Activated CD4-positive, alpha-beta T cell treated with anti-CD3 and anti-CD28 coated beads for 36 hours (primary cell): ENCODE data around the gene FHOD3. TPM values are rescaled to one million over a fixed set of nuclear protein-coding genes. Genes with fewer than 3 reads are reported as not detected.

Experiments used
- ATAC-seq: fragments of 200-7000 bp; cut with Tn5 transposase; one replicate; pipeline ENCODE4 v1.10.0; 2021; ENCODE audit warnings: mild to moderate bottlenecking, moderate library complexity
- CTCF ChIA-PET: fragments of 350-600 bp; sonication (Branson Sonifier 250); formaldehyde crosslinking; loops from one replicate; lab custom pipeline; 2021; ENCODE audit warnings: antibody characterized with exemption; lab: Charles Lee
- POLR2A ChIA-PET: fragments of 350-600 bp; sonication (Branson Sonifier 250); formaldehyde crosslinking; loops from one replicate; lab custom pipeline; 2021; ENCODE audit warnings: antibody characterized with exemption, inconsistent platforms; lab: Charles Lee
- DNase-seq: peaks from one replicate; pipeline ENCODE4 v3.0.0-alpha.2; 2020
- H3K27ac Mint-ChIP-seq: one replicate; pipeline ENCODE4 v1.8.0; 2021; ENCODE audit warnings: mixed read lengths
- H3K27me3 Mint-ChIP-seq: one replicate; pipeline ENCODE4 v1.8.0; 2021; ENCODE audit warnings: mixed read lengths
- H3K36me3 Mint-ChIP-seq: one replicate; pipeline ENCODE4 v1.8.0; 2021; ENCODE audit warnings: low read depth, mixed read lengths
- H3K4me1 Mint-ChIP-seq: one replicate; pipeline ENCODE4 v1.8.0; 2021; ENCODE audit warnings: mixed read lengths
- H3K4me3 Mint-ChIP-seq: one replicate; pipeline ENCODE4 v1.8.0; 2021; ENCODE audit warnings: mild to moderate bottlenecking, moderate library complexity, mixed read lengths
- H3K9me3 Mint-ChIP-seq: one replicate; pipeline ENCODE4 v1.8.0; 2021; ENCODE audit warnings: low read depth, mixed read lengths
- intact Hi-C, 2 experiments: fragments of 100-400 bp; cut with DNase I in 1 of 2; cut with micrococcal nuclease in 1 of 2; formaldehyde crosslinking; loops; one replicate each; pipeline versions ENCODE4 v1.14.2 to v1.15.1; 2022 to 2024; cut with DNase I, micrococcal nuclease
- total RNA-seq, 2 experiments: library from RNA; stranded (reverse); gene quantifications; one replicate each; pipeline ENCODE4 v1.2.3, GENCODE V29; 2021

Gene FHOD3
- total RNA-seq, 2 experiments from 2014 or later = not detected

GRCh38 chr18:36295880-36296301 is 1.6 kb upstream of the FHOD3 start:
- Mint-ChIP-seq H3K27me3 (peaks cover 24% of the 10 kb centered on the region), H3K4me3 (no peak overlapping the region), H3K9me3 (no peaks in the 10 kb centered on the region), H3K36me3 (no peaks in the 10 kb centered on the region), H3K4me1 (no peaks in the 10 kb centered on the region), H3K27ac (no peak overlapping the region)
- POLR2A ChIA-PET = no interaction called here
- intact Hi-C loops = loop anchor here in 1 of 2 experiments (5.0 kb wide), 1 partner anchor 276 kb away; no protein-coding TSS in a partner anchor
- CTCF ChIA-PET = no interaction called here
- ATAC-seq (no peak), DNase-seq (no peak)

- ATAC-seq (no peak), DNase-seq (peak; percentile 27)
- no peaks in the 10 kb centered on the region for H3K4me1 Mint-ChIP-seq
- CTCF ChIA-PET = interaction anchor here (0.6 kb wide), 1 partner anchor 11 kb away, joined by 3 read pairs; no protein-coding TSS in a partner anchor
- H3K27ac Mint-ChIP-seq = no peak overlapping the region
- peak overlapping the region; percentile 25 for H3K4me3 Mint-ChIP-seq
- H3K27me3 Mint-ChIP-seq = peaks cover 20% of the 10 kb centered on the region
- H3K9me3 Mint-ChIP-seq = no peaks in the 10 kb centered on the region
- POLR2A ChIA-PET = no interaction called here
- intact Hi-C loops = loop anchor here in 1 of 2 experiments (5.0 kb wide), 1 partner anchor 275 kb away; no protein-coding TSS in a partner anchor
- H3K36me3 Mint-ChIP-seq = no peaks in the 10 kb centered on the region
These were observed 680 bp upstream of the FHOD3 start for GRCh38 chr18:36296650-36297416.

- ChIA-PET POLR2A (no interaction called here), CTCF (interaction anchor here (1.7 kb wide), 1 partner anchor 14 kb away, joined by 5 read pairs; no protein-coding TSS in a partner anchor)
- Mint-ChIP-seq H3K36me3 (no peaks in the 10 kb centered on the region), H3K4me3 (no peak overlapping the region), H3K27me3 (peaks cover 29% of the 10 kb centered on the region), H3K27ac (no peak overlapping the region), H3K4me1 (no peaks in the 10 kb centered on the region), H3K9me3 (no peaks in the 10 kb centered on the region)
- intact Hi-C loops = loop anchor here in 1 of 2 experiments (5.0 kb wide), 1 partner anchor 274 kb away; no protein-coding TSS in a partner anchor
- ATAC-seq = peak; percentile 30
- peak; percentile 18 for DNase-seq
These were observed 721 bp downstream of the FHOD3 start for GRCh38 chr18:36298126-36298741.

- no peaks in the 10 kb centered on the region for H3K9me3 Mint-ChIP-seq
- no peaks in the 10 kb centered on the region for H3K4me1 Mint-ChIP-seq
- H3K27ac Mint-ChIP-seq = no peak overlapping the region
- ChIA-PET POLR2A (interaction anchor here (0.6 kb wide), 1 partner anchor 450 kb away, joined by 6 read pairs; no protein-coding TSS in a partner anchor), CTCF (interaction anchor here (1.7 kb wide), 1 partner anchor 15 kb away, joined by 5 read pairs; no protein-coding TSS in a partner anchor)
- ATAC-seq (no peak), DNase-seq (no peak)
- no peak overlapping the region for H3K4me3 Mint-ChIP-seq
- no peaks in the 10 kb centered on the region for H3K36me3 Mint-ChIP-seq
- H3K27me3 Mint-ChIP-seq = peaks cover 35% of the 10 kb centered on the region
- intact Hi-C loops = loop anchor here in 1 of 2 experiments (5.0 kb wide), 1 partner anchor 273 kb away; no protein-coding TSS in a partner anchor
These were observed 1.5 kb downstream of the FHOD3 start for GRCh38 chr18:36299015-36299414.

- peaks cover 42% of the 10 kb centered on the region for H3K27me3 Mint-ChIP-seq
- H3K27ac Mint-ChIP-seq = no peak overlapping the region
- no peaks in the 10 kb centered on the region for H3K4me1 Mint-ChIP-seq
- intact Hi-C loops = no loop called here
- ATAC-seq (no peak), DNase-seq (no peak)
- ChIA-PET POLR2A (interaction anchor here (0.6 kb wide), 1 partner anchor 1665 kb away, joined by 5 read pairs; no protein-coding TSS in a partner anchor), CTCF (interaction anchor here (1.5 kb wide), 1 partner anchor 23 kb away, joined by 3 read pairs; no protein-coding TSS in a partner anchor)
- no peaks in the 10 kb centered on the region for H3K36me3 Mint-ChIP-seq
- no peak overlapping the region for H3K4me3 Mint-ChIP-seq
- H3K9me3 Mint-ChIP-seq = no peaks in the 10 kb centered on the region
These were observed 2.7 kb downstream of the FHOD3 start for GRCh38 chr18:36300211-36300610.

DNA sequence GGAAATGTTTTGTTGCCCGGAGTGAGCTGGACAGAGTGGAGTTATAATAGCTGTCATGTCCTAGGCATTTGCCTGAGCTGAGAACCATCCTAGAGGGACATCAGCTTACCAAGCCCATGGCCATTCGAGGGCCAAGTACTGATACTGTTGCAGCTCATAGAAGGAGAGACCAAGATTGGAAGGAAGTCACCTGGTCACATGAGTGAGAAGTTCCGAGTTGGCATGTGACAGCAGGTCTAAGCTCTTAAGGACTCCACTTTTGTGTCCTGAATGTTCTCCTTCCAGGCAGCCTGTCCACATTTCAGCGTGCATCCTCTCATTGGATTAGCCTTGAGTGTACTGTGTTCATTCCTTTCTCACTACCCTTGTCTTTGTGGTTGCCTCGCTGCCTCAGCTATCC is 4.4 kb downstream of the FHOD3 start:
- H3K27me3 Mint-ChIP-seq = peaks cover 47% of the 10 kb centered on the region
- H3K4me1 Mint-ChIP-seq = no peaks in the 10 kb centered on the region
- CTCF ChIA-PET = interaction anchor here (1.7 kb wide), 1 partner anchor 9 kb away, joined by 3 read pairs; no protein-coding TSS in a partner anchor
- intact Hi-C loops = no loop called here
- no peak overlapping the region for H3K4me3 Mint-ChIP-seq
- DNase-seq = no peak
- H3K27ac Mint-ChIP-seq = no peak overlapping the region
- no peaks in the 10 kb centered on the region for H3K9me3 Mint-ChIP-seq
- H3K36me3 Mint-ChIP-seq = no peaks in the 10 kb centered on the region
- POLR2A ChIA-PET = no interaction called here
- no peak for ATAC-seq

- H3K4me1 Mint-ChIP-seq = no peaks in the 10 kb centered on the region
- no peak for DNase-seq
- no peak overlapping the region for H3K4me3 Mint-ChIP-seq
- H3K27ac Mint-ChIP-seq = no peak overlapping the region
- ChIA-PET CTCF (interaction anchor here (1.7 kb wide), 1 partner anchor 10 kb away, joined by 3 read pairs; no protein-coding TSS in a partner anchor), POLR2A (no interaction called here)
- ATAC-seq = no peak
- H3K9me3 Mint-ChIP-seq = no peaks in the 10 kb centered on the region
- peaks cover 52% of the 10 kb centered on the region for H3K27me3 Mint-ChIP-seq
- no peaks in the 10 kb centered on the region for H3K36me3 Mint-ChIP-seq
- intact Hi-C loops = no loop called here
These were observed 5.2 kb downstream of the FHOD3 start for GRCh38 chr18:36302676-36303075.

GRCh38 chr18:36303211-36303844 is 5.8 kb downstream of the FHOD3 start:
- DNase-seq = no peak
- POLR2A ChIA-PET = no interaction called here
- no peaks in the 10 kb centered on the region for H3K36me3 Mint-ChIP-seq
- CTCF ChIA-PET = no interaction called here
- intact Hi-C loops = no loop called here
- no peak overlapping the region for H3K4me3 Mint-ChIP-seq
- ATAC-seq = no peak
- no peaks in the 10 kb centered on the region for H3K4me1 Mint-ChIP-seq
- H3K27ac Mint-ChIP-seq = no peak overlapping the region
- no peaks in the 10 kb centered on the region for H3K9me3 Mint-ChIP-seq
- H3K27me3 Mint-ChIP-seq = peaks cover 53% of the 10 kb centered on the region

DNA sequence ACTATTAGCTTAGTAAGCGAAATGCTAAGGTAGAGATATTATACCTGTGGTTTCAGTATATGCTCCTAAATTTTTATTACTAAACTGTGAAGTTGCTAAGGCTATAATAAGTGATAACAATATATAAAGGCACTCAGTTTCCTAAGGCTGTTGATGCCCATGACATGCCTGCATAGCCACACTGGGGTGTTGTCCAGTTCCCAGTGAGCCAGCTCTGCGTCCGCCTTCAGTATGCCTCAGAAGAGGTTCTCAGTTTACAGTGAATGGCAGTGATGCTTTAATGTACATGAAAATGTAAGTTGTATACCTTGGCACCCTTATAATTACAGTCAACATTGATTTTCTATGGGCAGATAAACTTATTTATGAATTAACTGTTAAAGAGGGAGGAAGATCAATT is 7.2 kb downstream of the FHOD3 start:
- ChIA-PET POLR2A (no interaction called here), CTCF (no interaction called here)
- H3K36me3 Mint-ChIP-seq = no peaks in the 10 kb centered on the region

GRCh38 chr18:36305375-36305774 is 7.9 kb downstream of the FHOD3 start:
- Mint-ChIP-seq H3K27ac (no peak overlapping the region), H3K4me3 (no peak overlapping the region), H3K9me3 (no peaks in the 10 kb centered on the region), H3K27me3 (peaks cover 53% of the 10 kb centered on the region), H3K36me3 (no peaks in the 10 kb centered on the region), H3K4me1 (no peaks in the 10 kb centered on the region)
- CTCF ChIA-PET = no interaction called here
- no peak for ATAC-seq
- intact Hi-C loops = no loop called here
- POLR2A ChIA-PET = no interaction called here
- no peak for DNase-seq

More for the DNA sequence above, 7.2 kb downstream of the FHOD3 start:
- H3K27me3 Mint-ChIP-seq = peaks cover 51% of the 10 kb centered on the region
- no peak for DNase-seq
- no peak for ATAC-seq
- intact Hi-C loops = no loop called here
- H3K4me3 Mint-ChIP-seq = no peak overlapping the region
- H3K4me1 Mint-ChIP-seq = no peaks in the 10 kb centered on the region
- H3K27ac Mint-ChIP-seq = no peak overlapping the region
- no peaks in the 10 kb centered on the region for H3K9me3 Mint-ChIP-seq

DNA sequence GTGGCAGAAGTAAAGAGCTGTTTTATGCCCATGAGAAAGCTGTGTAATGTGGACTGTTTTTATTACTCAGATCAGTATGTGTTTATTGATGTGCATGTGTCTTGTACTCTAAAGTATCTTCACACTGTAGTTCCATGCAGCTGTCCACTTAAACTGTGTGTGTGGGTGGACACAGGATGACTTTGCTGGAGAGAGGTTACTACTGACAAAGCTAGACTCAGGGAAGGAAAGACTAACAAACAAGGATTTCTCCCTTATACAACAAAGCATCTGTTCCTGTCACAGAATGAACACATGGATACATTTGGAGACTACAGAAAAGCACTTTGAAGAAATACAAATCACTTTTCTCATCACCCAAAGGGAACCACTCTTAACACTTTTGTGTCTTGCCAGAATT is 10.0 kb downstream of the FHOD3 start:
- Mint-ChIP-seq H3K27me3 (peaks cover 55% of the 10 kb centered on the region), H3K36me3 (no peaks in the 10 kb centered on the region), H3K9me3 (no peaks in the 10 kb centered on the region), H3K4me1 (no peaks in the 10 kb centered on the region), H3K27ac (no peak overlapping the region), H3K4me3 (no peak overlapping the region)
- intact Hi-C loops = no loop called here
- no peak for ATAC-seq
- CTCF ChIA-PET = no interaction called here
- DNase-seq = no peak
- POLR2A ChIA-PET = no interaction called here
